ENCODE data around the gene GGNBP2.
"Not testable (repeated sequence)": the region's sequence is repeated elsewhere in the genome, so short reads cannot be mapped to it uniquely, and the experiment has no call there.

Gene GGNBP2

GRCh38 chr17:36544307-36545076 lies at the start of gene GGNBP2:
Gene GGNBP2, plus strand, starts transcription at chr17:36544919. Its CDS starts 806 bp downstream, at chr17:36545725.
- peak; percentile 89 for DNase-seq

GRCh38 chr17:36495076-36495578 lies 49.6 kb upstream of the GGNBP2 start:
- no peak for DNase-seq

- no peak for DNase-seq
Observed at GRCh38 chr17:36496018-36496789, 48.5 kb upstream of the GGNBP2 start.

- no peak for DNase-seq
Observed at GRCh38 chr17:36498155-36498554, 46.6 kb upstream of the GGNBP2 start.

- no peak for DNase-seq
Observed at GRCh38 chr17:36498560-36499300, 46.0 kb upstream of the GGNBP2 start.

- DNase-seq: no peak
Observed at GRCh38 chr17:36500745-36501225, 43.9 kb upstream of the GGNBP2 start.

GRCh38 chr17:36501351-36501750 lies 43.4 kb upstream of the GGNBP2 start:
- DNase-seq: no peak

GRCh38 chr17:36501963-36502362 lies 42.8 kb upstream of the GGNBP2 start:
- DNase-seq: no peak

- no peak for DNase-seq
Observed at GRCh38 chr17:36503456-36504155, 41.1 kb upstream of the GGNBP2 start.

- no peak for DNase-seq
Observed at GRCh38 chr17:36504156-36504545, 40.6 kb upstream of the GGNBP2 start.

- DNase-seq: no peak
Observed at GRCh38 chr17:36505171-36505570, 39.5 kb upstream of the GGNBP2 start.

GRCh38 chr17:36506249-36506826 lies 38.4 kb upstream of the GGNBP2 start:
- no peak for DNase-seq

- no peak for DNase-seq
Observed at GRCh38 chr17:36506831-36507230, 37.9 kb upstream of the GGNBP2 start.

- DNase-seq: no peak
Observed at GRCh38 chr17:36507266-36507665, 37.5 kb upstream of the GGNBP2 start.

GRCh38 chr17:36508439-36508838 lies 36.3 kb upstream of the GGNBP2 start:
- DNase-seq: not testable (repeated sequence)

- no peak for DNase-seq
Observed at GRCh38 chr17:36509272-36509985, 35.3 kb upstream of the GGNBP2 start.

GRCh38 chr17:36510636-36511035 lies 34.1 kb upstream of the GGNBP2 start:
- no peak for DNase-seq

- no peak for DNase-seq
Observed at GRCh38 chr17:36511216-36511615, 33.5 kb upstream of the GGNBP2 start.

- no peak for DNase-seq
Observed at GRCh38 chr17:36512641-36513040, 32.1 kb upstream of the GGNBP2 start.

GRCh38 chr17:36514856-36515255 lies 29.9 kb upstream of the GGNBP2 start:
- DNase-seq: no peak

- DNase-seq: no peak
Observed at GRCh38 chr17:36515837-36516236, 28.9 kb upstream of the GGNBP2 start.
